Activated naive CD4-positive, alpha-beta T cell treated with anti-CD3 and anti-CD28 coated beads, Interleukin-2, amount 10 ng/mL, durations not matched to agents 7 days and 5 days (primary cell): ENCODE data around the gene YBX2.
"Not testable (repeated sequence)": the region's sequence is repeated elsewhere in the genome, so short reads cannot be mapped to it uniquely, and the experiment has no call there.

Source experiments
- CTCF ChIA-PET: fragments of 350-600 bp; sonication (Branson Sonifier 250); formaldehyde crosslinking; loops from one replicate; lab custom pipeline; 2021; ENCODE audit warnings: antibody characterized with exemption; lab: Charles Lee
- DNase-seq: peaks from one replicate; pipeline ENCODE4 v3.0.0-alpha.2; 2020
- H3K27ac Mint-ChIP-seq: one replicate; pipeline ENCODE4 v1.8.0; 2021; ENCODE audit warnings: mild to moderate bottlenecking, moderate library complexity, mixed read lengths
- H3K27me3 Mint-ChIP-seq: one replicate; pipeline ENCODE4 v1.8.0; 2021; ENCODE audit warnings: mild to moderate bottlenecking, mixed read lengths
- H3K36me3 Mint-ChIP-seq: one replicate; pipeline ENCODE4 v1.8.0; 2021; ENCODE audit warnings: mixed read lengths
- H3K4me1 Mint-ChIP-seq: one replicate; pipeline ENCODE4 v1.8.0; 2021; ENCODE audit warnings: mixed read lengths
- H3K4me3 Mint-ChIP-seq: one replicate; pipeline ENCODE4 v1.8.0; 2021; ENCODE audit warnings: mild to moderate bottlenecking, moderate library complexity, mixed read lengths
- H3K9me3 Mint-ChIP-seq: one replicate; pipeline ENCODE4 v1.8.0; 2021; ENCODE audit warnings: mixed read lengths

The YBX2 gene

GRCh38 chr17:7249830-7250229 is 44.6 kb downstream of the YBX2 start:
- peak overlapping the region; percentile 88 for H3K27ac Mint-ChIP-seq
- DNase-seq: no peak
- peaks cover 53% of the 10 kb centered on the region for H3K4me1 Mint-ChIP-seq
- peaks cover 33% of the 10 kb centered on the region for H3K36me3 Mint-ChIP-seq
- H3K27me3 Mint-ChIP-seq: no peaks in the 10 kb centered on the region
- peak overlapping the region; percentile 84 for H3K4me3 Mint-ChIP-seq
- H3K9me3 Mint-ChIP-seq: no peaks in the 10 kb centered on the region
- CTCF ChIA-PET: no interaction called here

- CTCF ChIA-PET: no interaction called here
- H3K4me3 Mint-ChIP-seq: peak overlapping the region; percentile 84
- peaks cover 49% of the 10 kb centered on the region for H3K4me1 Mint-ChIP-seq
- H3K27ac Mint-ChIP-seq: peak overlapping the region; percentile 17
- no peaks in the 10 kb centered on the region for H3K27me3 Mint-ChIP-seq
- DNase-seq: no peak
- H3K9me3 Mint-ChIP-seq: no peaks in the 10 kb centered on the region
- peaks cover 34% of the 10 kb centered on the region for H3K36me3 Mint-ChIP-seq
Measured at GRCh38 chr17:7249214-7249613, 45.2 kb downstream of the YBX2 start.

- DNase-seq: no peak
- no peak overlapping the region for H3K4me3 Mint-ChIP-seq
- peaks cover 45% of the 10 kb centered on the region for H3K4me1 Mint-ChIP-seq
- H3K36me3 Mint-ChIP-seq: peaks cover 33% of the 10 kb centered on the region
- H3K9me3 Mint-ChIP-seq: no peaks in the 10 kb centered on the region
- no peaks in the 10 kb centered on the region for H3K27me3 Mint-ChIP-seq
- H3K27ac Mint-ChIP-seq: no peak overlapping the region
- CTCF ChIA-PET: no interaction called here
Measured at GRCh38 chr17:7248796-7249195, 45.6 kb downstream of the YBX2 start.

GRCh38 chr17:7246779-7247178 is 47.7 kb downstream of the YBX2 start:
- H3K27ac Mint-ChIP-seq: no peak overlapping the region
- H3K27me3 Mint-ChIP-seq: no peaks in the 10 kb centered on the region
- H3K4me3 Mint-ChIP-seq: no peak overlapping the region
- CTCF ChIA-PET: no interaction called here
- DNase-seq: no peak
- H3K4me1 Mint-ChIP-seq: peaks cover 45% of the 10 kb centered on the region
- no peaks in the 10 kb centered on the region for H3K9me3 Mint-ChIP-seq
- H3K36me3 Mint-ChIP-seq: peaks cover 39% of the 10 kb centered on the region

- H3K9me3 Mint-ChIP-seq, DNase-seq, CTCF ChIA-PET, H3K27me3 Mint-ChIP-seq: not testable (repeated sequence)
- peak overlapping the region; percentile 68 for H3K27ac Mint-ChIP-seq
- H3K36me3 Mint-ChIP-seq: peaks cover 57% of the 10 kb centered on the region
- peak overlapping the region; percentile 94 for H3K4me3 Mint-ChIP-seq
- H3K4me1 Mint-ChIP-seq: peaks cover 46% of the 10 kb centered on the region
Measured at GRCh38 chr17:7243838-7244237, 50.6 kb downstream of the YBX2 start.

GRCh38 chr17:7243453-7243729 is 51.0 kb downstream of the YBX2 start:
- peaks cover 58% of the 10 kb centered on the region for H3K36me3 Mint-ChIP-seq
- H3K4me1 Mint-ChIP-seq: peaks cover 41% of the 10 kb centered on the region

GRCh38 chr17:7242717-7243452 is 51.6 kb downstream of the YBX2 start:
- Mint-ChIP-seq H3K36me3 (peaks cover 58% of the 10 kb centered on the region), H3K9me3 (no peaks in the 10 kb centered on the region), H3K27ac (peak overlapping the region; percentile 98), H3K4me1 (peaks cover 41% of the 10 kb centered on the region), H3K4me3 (peak overlapping the region; percentile 94), H3K27me3 (no peaks in the 10 kb centered on the region)
- CTCF ChIA-PET: interaction anchor here (0.8 to 3.5 kb wide), 2 partner anchors 23 to 54 kb away, joined by 4 to 17 read pairs; partner anchors contain the start of genes ACADVL and DLG4
- peak; percentile 95 for DNase-seq

More at GRCh38 chr17:7243453-7243729, 51.0 kb downstream of the YBX2 start:
- no peaks in the 10 kb centered on the region for H3K27me3 Mint-ChIP-seq
- CTCF ChIA-PET: no interaction called here
- peak overlapping the region; percentile 87 for H3K27ac Mint-ChIP-seq
- no peaks in the 10 kb centered on the region for H3K9me3 Mint-ChIP-seq
- peak overlapping the region; percentile 94 for H3K4me3 Mint-ChIP-seq
- no peak for DNase-seq

- Mint-ChIP-seq H3K36me3 (peaks cover 60% of the 10 kb centered on the region), H3K27me3 (no peaks in the 10 kb centered on the region), H3K4me3 (peak within 1 kb of the TSS; percentile 94), H3K9me3 (no peaks in the 10 kb centered on the region), H3K27ac (peak within 1 kb of the TSS; percentile 98), H3K4me1 (peaks cover 44% of the 10 kb centered on the region)
- CTCF ChIA-PET: interaction anchor here (0.8 to 3.5 kb wide), 2 partner anchors 22 to 55 kb away, joined by 4 to 17 read pairs; partner anchors contain the start of genes ACADVL and DLG4
- peak; percentile 93 for DNase-seq
Measured at GRCh38 chr17:7241783-7242716, 52.4 kb downstream of the YBX2 start, which contains the start of gene GABARAP. Gene GABARAP, minus strand, starts transcription at chr17:7242449. Its CDS starts 119 bp downstream, at chr17:7242330.

GRCh38 chr17:7241090-7241733 is 53.2 kb downstream of the YBX2 start:
- Mint-ChIP-seq H3K27ac (peak overlapping the region; percentile 98), H3K4me1 (peaks cover 48% of the 10 kb centered on the region), H3K27me3 (no peaks in the 10 kb centered on the region), H3K4me3 (peak overlapping the region; percentile 94), H3K36me3 (peaks cover 61% of the 10 kb centered on the region), H3K9me3 (no peaks in the 10 kb centered on the region)
- DNase-seq: no peak
- CTCF ChIA-PET: interaction anchor here (3.5 kb wide), 1 partner anchor 21 kb away, joined by 17 read pairs; the partner anchor contains the start of genes ACADVL and DLG4

GRCh38 chr17:7240375-7240774 is 54.1 kb downstream of the YBX2 start:
- Mint-ChIP-seq H3K4me1 (peaks cover 56% of the 10 kb centered on the region), H3K9me3 (no peaks in the 10 kb centered on the region), H3K27me3 (no peaks in the 10 kb centered on the region), H3K27ac (peak overlapping the region; percentile 98), H3K36me3 (peaks cover 64% of the 10 kb centered on the region), H3K4me3 (peak overlapping the region; percentile 94)
- CTCF ChIA-PET: interaction anchor here (3.5 kb wide), 1 partner anchor 20 kb away, joined by 17 read pairs; the partner anchor contains the start of genes ACADVL and DLG4
- no peak for DNase-seq

GRCh38 chr17:7239091-7240027 is 55.1 kb downstream of the YBX2 start, which contains the start of gene PHF23:
Gene PHF23, minus strand, starts transcription at chr17:7239457. Its CDS starts 178 bp downstream, at chr17:7239279.
- H3K36me3 Mint-ChIP-seq: peaks cover 67% of the 10 kb centered on the region
- DNase-seq: peak; percentile 98
- no peaks in the 10 kb centered on the region for H3K9me3 Mint-ChIP-seq
- peak within 1 kb of the TSS; percentile 94 for H3K4me3 Mint-ChIP-seq
- peaks cover 66% of the 10 kb centered on the region for H3K4me1 Mint-ChIP-seq
- CTCF ChIA-PET: interaction anchor here (1.5 to 3.5 kb wide), 3 partner anchors 19 to 57 kb away, joined by 3 to 17 read pairs (median 10); partner anchors contain the start of genes ACADVL and DLG4
- peak within 1 kb of the TSS; percentile 98 for H3K27ac Mint-ChIP-seq
- no peaks in the 10 kb centered on the region for H3K27me3 Mint-ChIP-seq

GRCh38 chr17:7238420-7239090 is 55.9 kb downstream of the YBX2 start:
- Mint-ChIP-seq H3K9me3 (no peaks in the 10 kb centered on the region), H3K27ac (peak overlapping the region; percentile 98), H3K36me3 (peaks cover 66% of the 10 kb centered on the region), H3K4me1 (peaks cover 70% of the 10 kb centered on the region), H3K27me3 (no peaks in the 10 kb centered on the region), H3K4me3 (peak overlapping the region; percentile 94)
- no peak for DNase-seq
- CTCF ChIA-PET: interaction anchor here (1.5 to 2.3 kb wide), 2 partner anchors 18 to 57 kb away, joined by 3 to 10 read pairs; partner anchors contain the start of gene ACADVL
